HG02852 (cell line): ENCODE results near the gene SLC16A9.

Experiments
- ATAC-seq: cut with Tn5 transposase; IDR thresholded peaks from one replicate; pipeline ENCODE4 v1.9.1; 2021; ENCODE audit warnings: mild to moderate bottlenecking, moderate library complexity; ENCODE audit not compliant: unreplicated experiment

Gene SLC16A9

DNA sequence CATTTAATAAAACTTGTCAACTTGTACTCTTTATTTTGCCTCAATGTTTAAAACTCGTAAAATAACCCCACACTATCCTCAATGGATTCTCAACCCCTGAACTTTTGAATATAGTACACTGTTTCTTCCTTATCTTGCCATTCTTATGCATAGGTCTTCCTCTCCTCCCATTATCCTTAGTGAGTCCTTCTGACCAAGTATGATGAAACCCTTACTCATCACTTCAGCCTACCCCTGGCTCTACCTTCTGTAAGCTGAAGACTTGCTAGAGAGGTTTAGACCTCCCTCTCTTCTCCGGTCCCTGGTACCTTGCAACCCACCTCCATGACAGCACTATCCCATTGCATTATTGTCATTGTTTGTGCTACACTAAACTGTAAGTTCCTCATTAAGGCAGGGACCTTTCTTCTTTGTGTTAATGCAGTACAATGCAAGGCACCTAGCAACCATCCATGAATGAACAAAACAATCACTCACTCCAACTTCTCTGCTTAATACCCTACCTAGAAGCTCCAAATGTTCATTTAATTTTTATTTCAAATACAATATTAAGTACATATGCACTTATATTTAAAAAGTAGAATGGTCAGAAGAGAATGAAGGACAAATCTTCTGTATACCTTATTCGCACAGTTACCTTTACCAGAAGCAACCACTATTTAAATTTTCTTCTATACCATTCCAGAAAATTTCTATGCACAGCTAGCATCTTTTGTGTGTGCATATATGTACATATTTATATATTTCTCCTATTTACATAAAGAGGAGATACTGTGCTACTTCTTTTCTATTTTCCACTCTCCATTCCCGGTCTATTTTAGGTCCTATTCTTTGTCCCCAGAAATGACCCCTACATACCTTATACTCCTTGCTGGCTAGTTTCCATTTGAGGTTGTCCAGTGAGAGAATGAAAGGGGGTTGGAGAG is 77.5 kb downstream of the SLC16A9 start:
- no peak for ATAC-seq

DNA sequence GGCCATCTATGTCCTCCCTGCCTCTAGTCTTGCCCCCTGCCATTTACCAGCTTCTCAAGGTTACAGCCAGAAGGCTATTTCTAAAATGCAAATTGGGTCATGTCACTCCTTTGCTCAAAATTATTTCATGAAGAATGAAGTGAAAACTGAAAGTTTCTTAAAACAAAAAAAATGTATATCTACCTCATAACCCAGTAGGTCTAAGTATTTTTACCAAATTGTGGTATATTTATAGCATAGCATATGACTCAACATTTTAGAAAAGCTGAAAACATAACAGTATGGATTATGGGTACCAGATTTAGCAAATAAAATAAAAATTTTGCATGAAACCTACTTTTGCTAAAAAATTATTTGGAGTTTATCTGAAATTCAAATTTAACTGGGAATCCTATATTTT is 78.4 kb downstream of the SLC16A9 start:
- ATAC-seq: no peak

DNA sequence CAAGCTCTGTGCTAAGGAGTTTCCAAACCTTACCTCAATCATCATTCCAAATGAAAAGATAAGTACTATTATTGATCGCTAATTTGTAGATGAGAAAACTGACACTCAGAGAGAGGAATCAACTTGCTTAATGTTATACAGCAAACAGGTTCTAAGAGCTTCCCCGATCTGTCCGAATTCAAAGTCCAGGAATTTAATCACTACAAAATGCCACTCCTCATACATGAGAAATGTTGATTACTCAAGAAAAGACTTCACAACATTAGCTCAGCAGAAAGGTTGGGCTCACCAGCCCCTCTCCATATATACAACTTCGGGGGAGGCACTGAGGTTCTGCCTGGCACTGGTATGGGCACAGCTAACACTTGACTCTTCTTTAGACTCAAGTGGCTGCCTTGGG is 80.7 kb downstream of the SLC16A9 start:
- no peak for ATAC-seq

DNA sequence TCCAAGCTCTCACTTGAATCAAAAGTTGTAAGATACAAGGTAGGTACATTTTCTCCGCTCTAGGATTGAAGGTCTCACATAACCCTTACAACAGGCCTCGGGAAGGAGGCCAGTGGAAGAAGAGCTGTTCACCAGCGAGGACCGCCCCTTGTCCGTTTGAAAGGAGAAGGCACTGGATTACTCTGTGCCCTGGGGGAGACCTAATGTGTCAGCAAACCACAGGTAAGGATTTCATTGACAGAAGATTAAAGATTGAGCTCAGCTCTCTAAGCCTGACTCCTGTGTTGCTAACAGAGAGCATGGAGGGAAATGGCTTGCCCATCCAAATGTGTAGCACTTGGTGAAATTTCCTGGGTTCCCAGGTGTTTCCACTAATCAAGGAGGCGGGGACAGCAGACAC is 81.2 kb downstream of the SLC16A9 start:
- ATAC-seq: no peak

DNA sequence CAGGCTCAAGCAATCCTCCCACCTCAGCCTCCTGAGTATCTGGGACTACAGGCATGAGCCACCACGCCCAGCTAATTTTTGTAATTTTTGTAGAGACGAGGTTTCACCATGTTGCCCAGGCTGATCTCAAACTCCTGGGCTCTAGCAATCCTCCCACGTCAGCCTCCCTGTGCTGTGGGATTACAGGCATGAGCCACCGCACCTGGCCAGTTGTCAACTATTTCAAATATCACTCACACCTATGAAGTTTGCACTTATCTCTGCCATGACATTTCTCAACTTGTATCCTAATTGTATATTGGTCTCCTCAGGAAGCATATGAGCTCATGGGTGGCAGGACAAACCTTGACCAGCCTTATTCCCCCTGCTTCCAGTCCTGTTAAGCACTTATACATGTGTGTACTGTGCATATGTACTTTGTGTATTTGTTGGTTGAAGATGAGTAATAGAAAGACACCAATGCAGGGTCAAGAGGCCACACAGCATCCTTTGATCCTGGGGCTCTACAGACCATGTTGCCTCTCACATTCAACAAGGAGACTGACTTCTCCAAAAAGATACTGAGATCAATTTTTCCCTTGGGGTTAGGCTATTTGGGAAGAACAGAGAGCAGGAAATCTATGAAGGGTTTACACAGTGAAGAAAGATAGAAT is 82.2 kb downstream of the SLC16A9 start:
- no peak for ATAC-seq

DNA sequence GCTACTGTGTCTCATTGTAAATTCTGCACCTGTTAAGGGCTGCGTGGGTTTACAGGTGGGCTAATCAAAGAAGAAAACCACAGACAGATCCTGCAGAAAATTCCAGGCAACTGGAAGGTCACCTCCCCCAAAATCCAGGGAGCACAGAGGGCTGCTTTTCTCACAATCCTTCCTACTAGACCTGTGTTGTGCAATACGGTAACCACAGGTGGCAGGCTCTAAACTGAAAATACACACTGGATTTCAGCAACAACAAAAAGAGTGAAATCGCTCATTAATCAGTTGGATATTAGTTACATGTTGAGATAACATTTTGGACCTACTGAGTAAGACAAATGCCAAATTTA is 83.2 kb downstream of the SLC16A9 start:
- no peak for ATAC-seq

DNA sequence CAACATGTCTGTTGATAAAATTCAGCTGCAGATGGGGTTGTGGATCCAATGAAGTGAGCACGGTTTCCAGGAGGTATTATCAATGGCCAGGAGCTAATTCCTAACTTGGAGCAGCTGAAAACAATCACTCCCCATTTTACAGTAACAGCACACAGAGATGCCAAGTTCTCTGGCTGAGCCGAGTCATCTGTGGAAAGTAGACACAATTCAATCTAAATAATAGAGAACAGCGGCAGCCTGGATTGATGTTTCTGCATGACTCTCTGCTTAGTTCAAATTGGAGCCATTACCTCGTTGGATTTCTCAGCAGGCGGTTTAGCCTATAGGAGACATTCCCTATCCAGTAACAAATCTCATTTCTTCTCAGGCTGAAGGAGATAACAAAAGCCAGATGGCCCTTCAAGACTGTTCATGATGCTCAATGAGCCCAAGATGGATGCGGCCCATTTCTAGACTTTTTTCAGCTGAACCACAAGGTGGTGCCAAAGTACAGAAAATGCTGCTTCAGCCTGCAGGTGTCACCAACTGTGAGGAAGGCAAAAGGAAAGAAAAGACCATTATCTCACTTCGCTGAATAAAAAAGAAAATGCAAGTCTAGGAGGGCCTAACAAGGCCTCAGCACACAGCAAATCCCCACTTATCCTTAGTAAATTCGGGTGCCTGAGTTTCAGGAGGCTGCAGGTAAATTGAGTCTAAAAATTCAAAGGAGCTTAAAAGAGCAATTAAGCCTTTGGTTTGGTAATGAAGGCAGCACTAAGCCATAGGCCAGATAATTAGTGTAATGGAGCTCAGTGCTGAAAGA is 83.7 kb downstream of the SLC16A9 start:
- ATAC-seq: peak; percentile 96

DNA sequence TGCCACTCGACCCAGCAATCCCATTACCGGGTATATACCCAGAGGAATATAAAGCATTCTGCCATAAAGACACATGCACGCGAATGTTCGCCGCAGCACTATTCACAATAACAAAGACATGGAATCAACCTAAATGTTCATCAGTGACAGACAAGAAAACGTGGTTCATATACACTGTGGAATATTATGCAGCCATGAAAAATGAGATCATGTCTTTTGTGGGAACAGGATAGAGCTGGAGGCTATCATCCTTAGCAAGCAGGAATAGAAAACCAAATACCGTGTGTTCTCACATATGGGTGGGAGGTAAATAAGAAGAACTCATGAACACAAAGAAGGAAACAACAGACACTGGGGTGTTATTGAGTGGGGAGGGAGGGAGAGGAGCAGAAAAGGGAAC is 84.7 kb downstream of the SLC16A9 start:
- no peak for ATAC-seq

DNA sequence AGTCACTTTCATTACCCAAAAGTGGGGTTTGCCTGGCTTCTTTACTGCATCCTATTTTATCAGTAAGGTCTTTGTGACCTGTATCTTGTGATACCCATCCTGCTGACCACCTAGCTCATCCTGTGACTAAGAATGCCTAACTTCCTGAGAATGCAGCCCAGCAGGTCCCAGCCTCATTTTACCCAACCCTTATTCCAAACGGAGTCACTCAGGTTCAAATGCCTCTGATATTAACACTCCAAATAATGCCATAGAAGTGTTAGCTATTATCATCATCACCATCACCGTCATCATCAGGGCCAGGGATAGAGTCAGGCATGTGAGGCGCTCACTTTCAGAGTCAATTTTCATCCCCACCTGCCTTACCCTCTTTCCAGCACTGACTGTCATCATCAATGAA is 85.5 kb downstream of the SLC16A9 start:
- no peak for ATAC-seq

DNA sequence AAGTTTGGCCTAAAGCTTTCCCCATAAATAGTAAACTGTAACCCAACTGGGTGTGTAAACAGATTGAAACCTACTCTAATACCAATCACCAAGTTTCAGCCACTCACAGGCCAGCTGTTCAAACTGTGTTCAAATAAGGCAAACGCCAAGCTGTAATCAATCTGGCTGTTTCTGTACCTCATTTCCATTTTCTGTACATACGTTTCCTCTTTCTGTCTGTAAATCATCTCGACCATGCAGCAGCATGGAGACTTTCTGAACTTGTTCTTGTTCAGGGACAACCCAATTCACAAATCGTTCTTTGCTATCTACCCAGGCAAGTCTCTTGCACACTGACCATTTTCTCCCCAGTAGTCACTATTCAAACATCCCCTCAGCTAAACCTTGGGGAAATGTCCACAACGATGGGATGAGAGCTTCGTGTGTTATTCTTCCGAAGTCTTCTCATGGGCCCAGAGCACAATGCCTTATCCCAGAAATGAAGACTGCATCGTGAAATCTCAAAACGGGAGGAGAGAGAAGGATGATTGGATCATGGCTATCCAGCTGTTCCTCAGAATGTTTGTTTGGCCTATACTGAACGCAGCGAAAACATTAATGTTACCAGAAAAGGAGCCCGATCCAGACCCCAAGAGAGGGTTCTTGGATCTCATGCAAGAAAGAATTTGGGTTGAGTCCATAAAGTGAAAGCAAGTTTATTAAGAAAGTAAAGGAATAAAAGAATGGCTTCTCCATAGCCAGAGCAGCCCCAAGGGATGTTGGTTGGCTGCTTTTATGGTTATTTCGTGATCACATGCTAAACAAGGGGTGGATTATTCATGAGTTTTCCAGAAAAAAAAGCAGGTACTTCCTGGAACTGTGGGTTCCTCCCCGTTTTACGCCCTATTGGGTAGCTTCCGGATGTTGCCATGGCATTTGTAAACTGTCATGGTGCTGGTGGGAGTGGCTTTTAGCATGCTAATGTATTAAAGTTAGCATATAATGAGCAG is 86.2 kb downstream of the SLC16A9 start:
- ATAC-seq: no peak

DNA sequence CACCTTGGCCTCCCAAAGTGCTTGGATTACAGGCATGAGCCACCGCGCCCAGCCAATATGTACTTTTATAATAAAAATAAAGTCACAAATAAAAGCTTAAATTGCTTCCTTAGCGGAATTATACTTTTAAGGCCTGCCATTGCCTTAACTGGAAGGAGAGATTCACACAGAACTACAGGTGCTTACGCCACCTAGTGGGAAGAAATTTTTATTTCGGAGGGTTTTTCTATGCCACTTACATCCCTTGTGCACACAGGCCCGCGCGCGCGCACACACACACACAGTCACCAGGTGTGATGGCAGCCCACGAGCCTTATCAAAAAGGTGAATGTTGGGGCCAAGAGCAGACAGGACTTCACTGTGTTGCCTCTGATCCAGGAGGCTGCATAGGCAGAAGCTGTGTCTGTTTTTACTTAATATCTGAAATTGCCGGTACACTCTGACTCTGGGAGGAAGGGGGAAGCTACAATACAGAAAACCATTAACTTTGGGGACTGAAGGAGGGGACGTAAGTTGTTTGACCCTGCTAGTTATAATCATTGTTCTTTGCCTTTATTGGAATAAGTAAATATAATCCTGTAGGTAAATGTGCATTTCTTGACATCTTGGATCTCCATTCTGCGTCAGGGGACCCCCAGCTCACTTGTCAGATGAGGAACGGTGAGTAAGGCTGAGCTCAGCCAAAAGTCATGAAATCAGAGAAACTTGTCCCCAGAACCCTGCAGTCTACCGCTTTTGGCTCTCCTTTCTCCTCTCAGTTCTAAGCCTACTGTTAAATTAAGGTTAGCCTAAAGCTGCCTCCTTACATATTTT is 87.1 kb downstream of the SLC16A9 start:
- no peak for ATAC-seq

DNA sequence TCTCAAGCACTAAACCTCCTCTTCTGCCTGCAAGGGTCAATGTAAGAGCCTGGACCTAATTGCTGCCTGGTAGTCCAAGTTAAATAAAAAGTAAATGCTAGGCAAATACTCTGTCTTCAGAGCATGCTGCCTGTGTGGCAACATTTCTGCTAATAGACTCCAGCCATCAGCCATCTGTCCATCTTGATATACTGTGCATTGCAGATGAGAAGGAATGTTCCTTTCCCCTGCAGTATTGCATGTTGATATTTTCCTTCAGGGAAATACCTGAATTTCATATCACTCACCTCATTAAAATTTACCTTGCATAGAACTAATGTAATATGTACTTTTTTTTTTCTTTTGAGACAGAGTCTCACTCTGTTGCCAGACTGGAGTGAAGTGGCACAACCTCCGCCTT is 87.9 kb downstream of the SLC16A9 start:
- ATAC-seq: no peak

DNA sequence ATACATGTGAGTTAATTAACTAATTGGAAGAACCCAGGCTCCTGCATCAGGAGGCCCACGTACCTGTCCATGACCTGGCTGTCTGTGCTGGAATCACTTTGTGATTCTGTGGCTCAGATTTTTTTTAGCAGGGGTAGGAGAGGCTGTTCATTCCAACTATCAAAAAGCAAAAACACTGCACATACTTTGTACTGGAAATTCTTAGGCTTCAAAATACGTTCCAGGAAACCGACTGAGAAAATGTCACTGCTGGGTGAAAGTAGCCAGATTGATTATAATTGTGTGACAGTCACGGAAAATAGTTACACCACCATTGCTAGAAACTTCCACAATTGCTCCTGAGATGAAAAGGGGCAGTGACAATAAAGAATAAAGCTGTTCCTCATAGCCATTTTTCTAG is 91.0 kb downstream of the SLC16A9 start:
- no peak for ATAC-seq

DNA sequence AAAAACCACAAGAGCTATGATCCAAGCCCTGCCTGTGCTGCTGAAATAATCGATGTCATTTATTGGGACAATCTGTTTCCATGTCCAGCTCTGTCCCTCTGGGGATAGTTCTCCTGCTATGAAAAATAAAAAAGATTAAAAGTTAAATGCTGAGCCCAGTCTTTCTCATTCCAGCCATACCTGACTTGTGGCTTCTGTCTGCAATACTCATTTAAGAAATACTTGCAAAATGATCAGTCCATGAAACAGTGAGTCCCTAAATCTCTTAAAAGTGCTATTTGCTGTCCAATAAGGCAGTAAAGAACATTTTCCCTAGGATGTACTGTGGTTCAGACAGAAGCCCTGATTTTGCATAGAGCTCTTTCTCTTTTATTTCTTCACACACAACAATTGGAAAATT is 91.7 kb downstream of the SLC16A9 start:
- no peak for ATAC-seq

DNA sequence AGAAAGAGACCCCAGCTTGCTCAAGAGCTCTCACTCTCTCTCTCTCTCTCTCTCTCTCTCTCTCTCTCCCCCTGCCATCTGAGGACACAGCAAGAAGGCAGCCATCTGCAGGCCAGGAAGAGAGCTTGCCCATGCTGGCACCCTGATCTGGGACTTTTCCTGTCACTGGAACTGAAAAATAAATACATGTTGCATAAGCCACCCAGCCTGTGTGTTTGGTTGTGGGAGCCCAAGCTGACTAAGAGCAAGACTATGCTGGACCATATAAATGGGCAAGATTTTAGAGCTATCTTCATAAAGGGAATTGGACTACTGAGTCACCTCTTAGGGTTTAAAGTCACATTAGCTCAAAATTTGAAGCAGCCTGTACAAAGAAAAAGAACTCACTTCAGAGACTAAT is 98.6 kb downstream of the SLC16A9 start:
- no peak for ATAC-seq

DNA sequence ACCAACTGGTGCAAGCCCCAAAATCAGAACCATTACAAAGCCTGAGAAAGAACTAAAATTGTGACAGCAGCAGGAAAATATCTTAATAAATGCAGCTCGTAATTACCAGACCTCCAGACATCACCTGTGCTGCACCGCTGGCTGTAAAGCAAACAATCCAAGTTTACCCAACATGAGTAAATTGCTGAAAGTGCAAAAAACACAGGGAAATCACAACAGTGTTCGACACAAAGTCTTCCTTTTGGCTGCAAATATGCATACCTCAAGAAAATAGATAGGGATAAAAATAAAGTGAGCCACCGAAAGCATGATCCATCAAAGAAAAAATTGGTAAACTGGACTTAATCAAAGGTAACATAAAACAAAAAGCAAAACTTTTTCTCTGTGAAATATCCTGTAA is 101.7 kb downstream of the SLC16A9 start:
- no peak for ATAC-seq

DNA sequence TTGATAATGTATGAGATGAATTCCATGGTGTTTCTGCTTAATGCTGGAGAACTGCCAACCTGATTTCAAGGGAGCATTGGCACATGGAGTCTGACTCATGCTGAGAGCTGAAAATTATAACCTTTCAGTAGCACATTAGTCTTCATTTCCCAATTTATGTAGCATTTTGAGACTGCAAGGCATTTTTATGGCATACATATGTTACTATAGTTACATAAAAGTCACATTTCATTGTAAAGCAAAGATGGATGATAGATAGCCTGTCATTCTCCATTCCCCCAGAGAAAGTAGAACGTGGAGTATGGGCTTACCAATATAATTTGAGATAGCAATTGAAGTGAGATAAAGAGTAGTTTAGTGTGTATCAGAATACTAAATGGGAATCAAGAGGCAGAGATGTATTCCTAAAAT is 103.1 kb downstream of the SLC16A9 start:
- no peak for ATAC-seq

DNA sequence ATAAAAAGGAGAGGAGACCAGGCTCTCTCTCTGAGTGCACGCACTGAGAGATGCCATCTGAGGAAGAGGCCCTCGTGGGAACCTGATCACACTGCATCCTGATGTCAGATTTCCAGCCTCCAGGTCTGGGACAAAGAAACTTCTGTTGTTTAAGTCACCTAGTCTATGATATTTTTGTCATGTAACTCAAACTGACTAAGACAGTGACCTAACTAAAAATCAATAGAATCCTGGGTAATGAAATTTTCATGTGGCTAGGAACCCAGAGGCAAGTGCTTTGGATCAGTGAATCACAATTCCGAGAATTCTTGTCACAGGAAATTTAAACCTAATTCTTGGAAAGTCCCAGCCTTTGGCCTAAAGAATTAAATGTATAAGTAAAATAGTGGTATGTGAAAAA is 107.7 kb downstream of the SLC16A9 start:
- no peak for ATAC-seq
